Measurements from ENCODE around the gene TLDC2.
A peak's percentile ranks its signal among the peaks of the same experiment; 100 is the strongest.
"Not testable (repeated sequence)": the region's sequence is repeated elsewhere in the genome, so short reads cannot be mapped to it uniquely, and the experiment has no call there.

TLDC2 gene

GRCh38 chr20:36875702-36876472 is at the start of gene TLDC2:
TLDC2 (plus strand) TSS chr20:36876138; CDS start chr20:36876175, 37 bp downstream.
- no peak for DNase-seq (ENCODE audit: low read depth, low spot score)

- DNase-seq (ENCODE audit: low read depth, low spot score) = no peak
Observed at GRCh38 chr20:36826554-36827244, 49.2 kb upstream of the TLDC2 start.

- DNase-seq (ENCODE audit: low read depth, low spot score) = no peak
Observed at GRCh38 chr20:36827541-36828279, 48.2 kb upstream of the TLDC2 start.

- DNase-seq (ENCODE audit: low read depth, low spot score) = no peak
Observed at GRCh38 chr20:36830791-36831691, 44.9 kb upstream of the TLDC2 start.

- no peak for DNase-seq (ENCODE audit: low read depth, low spot score)
Observed at GRCh38 chr20:36832791-36833190, 43.1 kb upstream of the TLDC2 start.

- no peak for DNase-seq (ENCODE audit: low read depth, low spot score)
Observed at GRCh38 chr20:36833275-36834020, 42.5 kb upstream of the TLDC2 start.

- no peak for DNase-seq (ENCODE audit: low read depth, low spot score)
Observed at GRCh38 chr20:36835025-36835424, 40.9 kb upstream of the TLDC2 start.

- peak; percentile 42 for DNase-seq (ENCODE audit: low read depth, low spot score)
Observed at GRCh38 chr20:36835453-36836198, 40.3 kb upstream of the TLDC2 start.

- no peak for DNase-seq (ENCODE audit: low read depth, low spot score)
Observed at GRCh38 chr20:36836591-36837269, 39.2 kb upstream of the TLDC2 start.

GRCh38 chr20:36838376-36838775 is 37.6 kb upstream of the TLDC2 start:
- DNase-seq (ENCODE audit: low read depth, low spot score) = not testable (repeated sequence)

- no peak for DNase-seq (ENCODE audit: low read depth, low spot score)
Observed at GRCh38 chr20:36839150-36839549, 36.8 kb upstream of the TLDC2 start.

GRCh38 chr20:36841030-36841429 is 34.9 kb upstream of the TLDC2 start:
- DNase-seq (ENCODE audit: low read depth, low spot score) = not testable (repeated sequence)

- no peak for DNase-seq (ENCODE audit: low read depth, low spot score)
Observed at GRCh38 chr20:36845288-36845971, 30.5 kb upstream of the TLDC2 start.

GRCh38 chr20:36847009-36847709 is 28.8 kb upstream of the TLDC2 start:
- no peak for DNase-seq (ENCODE audit: low read depth, low spot score)

GRCh38 chr20:36847710-36848040 is 28.3 kb upstream of the TLDC2 start:
- no peak for DNase-seq (ENCODE audit: low read depth, low spot score)

GRCh38 chr20:36848078-36848660 is 27.8 kb upstream of the TLDC2 start:
- DNase-seq (ENCODE audit: low read depth, low spot score) = no peak

- no peak for DNase-seq (ENCODE audit: low read depth, low spot score)
Observed at GRCh38 chr20:36848677-36849076, 27.3 kb upstream of the TLDC2 start.

All from activated naive CD8-positive, alpha-beta T cell treated with anti-CD3 and anti-CD28 coated beads, Interleukin-2, amount 50 U/mL, for 16 hours (primary cell).